Skeletal muscle satellite cell (primary cell): ENCODE results near the gene NLRP14.
A peak's percentile ranks its signal among the peaks of the same experiment; 100 is the strongest.

Experiments used
- H3K27me3 ChIP-seq: 2 replicates; pipeline ENCODE4 v1.7.0; 2013; ENCODE audit warnings: low read length; ENCODE audit not compliant: control insufficient read depth, insufficient read depth
- H3K36me3 ChIP-seq: 2 replicates; pipeline ENCODE4 v1.7.0; 2013; ENCODE audit warnings: mild to moderate bottlenecking, control low read depth, low read length; ENCODE audit not compliant: insufficient read depth
- H3K4me1 ChIP-seq: 2 replicates; pipeline ENCODE4 v1.7.0; 2013; ENCODE audit warnings: low read length; ENCODE audit not compliant: control insufficient read depth, insufficient read depth
- H3K4me2 ChIP-seq: 2 replicates; pipeline ENCODE4 v1.7.0; 2013; ENCODE audit warnings: mild to moderate bottlenecking, low read length
- H3K4me3 ChIP-seq: 2 replicates; pipeline ENCODE4 v1.7.0; 2013; ENCODE audit warnings: low read length
- H3K9ac ChIP-seq: 2 replicates; pipeline ENCODE4 v1.7.0; 2013; ENCODE audit warnings: mild to moderate bottlenecking, low read depth, low read length, moderate library complexity
- H3K9me3 ChIP-seq: replicated peaks from 2 replicates; pipeline ENCODE4 v1.7.0; 2013; ENCODE audit warnings: mild to moderate bottlenecking, control low read depth, low read length

The NLRP14 gene

DNA sequence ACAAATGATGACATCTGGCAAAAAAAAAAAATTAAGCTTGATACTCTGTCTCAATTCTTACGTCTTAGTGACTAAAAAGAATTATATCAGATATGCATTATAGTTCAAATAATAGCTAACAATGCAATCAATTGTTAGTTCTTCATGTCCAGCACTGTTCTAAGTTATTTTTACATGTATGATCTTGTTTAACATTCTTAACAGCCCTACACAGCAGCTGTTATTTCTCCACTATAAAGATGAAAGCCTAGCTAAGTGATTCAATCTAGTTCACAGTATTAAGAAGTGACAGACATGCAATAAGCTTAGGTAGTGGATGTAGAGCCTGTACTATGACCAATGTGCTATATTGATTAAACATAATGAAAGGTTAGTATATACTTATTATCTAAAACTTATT, 4.3 kb upstream of the NLRP14 start:
- peaks cover 13% of the 10 kb centered on the region for H3K4me1 ChIP-seq
- H3K4me2 ChIP-seq, result no peak overlapping the region
- H3K9ac ChIP-seq, result no peak overlapping the region
- H3K9me3 ChIP-seq, result no peaks in the 10 kb centered on the region
- H3K4me3 ChIP-seq, result no peak overlapping the region
- H3K36me3 ChIP-seq, result no peaks in the 10 kb centered on the region
- H3K27me3 ChIP-seq, result no peaks in the 10 kb centered on the region

DNA sequence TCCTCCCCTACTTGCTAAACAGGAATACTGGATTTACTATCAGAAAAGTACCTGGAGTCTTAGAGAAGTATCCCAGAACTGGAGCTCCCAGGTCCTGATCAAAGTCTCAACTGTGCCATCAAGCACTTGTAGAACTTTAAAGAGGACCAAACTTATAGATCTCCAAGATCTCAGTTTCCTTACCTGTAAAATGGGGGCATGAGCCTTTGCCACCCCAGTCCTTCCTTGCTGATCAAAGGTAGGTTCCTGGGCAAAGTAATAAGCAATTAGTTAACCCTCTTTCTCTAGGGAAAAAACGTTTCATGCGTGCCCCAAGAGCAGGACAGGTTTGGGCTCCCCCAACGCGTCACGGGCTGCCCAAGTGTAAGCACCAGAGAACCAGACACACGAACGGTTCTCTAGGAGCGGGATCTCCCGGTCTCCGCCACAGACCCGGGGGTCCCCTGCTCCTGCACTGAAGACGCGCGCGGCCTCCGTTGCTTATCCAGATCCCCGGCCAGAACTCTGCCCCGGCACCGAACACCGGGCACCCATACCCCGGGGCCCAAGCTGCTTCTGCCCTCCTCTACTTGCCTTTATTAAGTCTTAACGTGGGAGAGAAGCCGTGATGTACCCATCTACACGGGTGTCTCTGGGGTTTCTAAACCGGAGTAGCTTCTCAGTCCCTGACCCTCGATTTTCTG, 638 bp upstream of the NLRP14 start:
- H3K4me3 ChIP-seq, result peak overlapping the region; percentile 88
- H3K27me3 ChIP-seq, result peaks cover 8% of the 10 kb centered on the region
- no peaks in the 10 kb centered on the region for H3K9me3 ChIP-seq
- H3K4me1 ChIP-seq, result peaks cover 14% of the 10 kb centered on the region
- H3K36me3 ChIP-seq, result no peaks in the 10 kb centered on the region
- H3K9ac ChIP-seq, result peak overlapping the region; percentile 76
- H3K4me2 ChIP-seq, result peak overlapping the region; percentile 96

GRCh38 chr11:7021318-7021717, 1.0 kb downstream of the NLRP14 start:
- Histone ChIP-seq H3K4me2 (no peak overlapping the region), H3K36me3 (no peaks in the 10 kb centered on the region), H3K9ac (no peak overlapping the region), H3K9me3 (no peaks in the 10 kb centered on the region), H3K4me1 (peaks cover 14% of the 10 kb centered on the region), H3K27me3 (peaks cover 8% of the 10 kb centered on the region), H3K4me3 (no peak overlapping the region)

DNA sequence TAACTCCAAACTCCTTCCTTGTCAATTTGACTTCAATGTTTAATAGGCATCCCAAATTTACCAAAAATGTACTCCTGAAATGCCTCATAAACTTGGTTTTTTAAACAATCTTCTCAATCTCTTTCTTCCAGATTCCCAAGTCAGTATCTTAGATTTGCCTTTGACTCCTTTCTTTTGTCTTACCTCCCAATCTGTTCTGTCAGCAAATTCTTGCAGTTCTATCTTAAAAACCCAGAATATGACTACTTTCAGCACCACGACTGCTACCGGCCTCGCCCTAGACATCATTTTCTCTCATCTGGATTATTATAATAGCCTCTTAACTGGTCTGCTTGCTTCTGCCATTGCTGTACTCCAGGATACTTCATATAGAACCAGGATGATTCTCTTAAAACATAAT, 7.9 kb downstream of the NLRP14 start:
- Histone ChIP-seq H3K27me3 (peaks cover 42% of the 10 kb centered on the region), H3K4me1 (no peaks in the 10 kb centered on the region), H3K4me3 (no peak overlapping the region), H3K36me3 (no peaks in the 10 kb centered on the region), H3K4me2 (no peak overlapping the region), H3K9me3 (no peaks in the 10 kb centered on the region), H3K9ac (no peak overlapping the region)

- Histone ChIP-seq H3K9ac (no peak overlapping the region), H3K4me3 (no peak overlapping the region), H3K4me2 (no peak overlapping the region), H3K36me3 (no peaks in the 10 kb centered on the region), H3K4me1 (no peaks in the 10 kb centered on the region), H3K9me3 (no peaks in the 10 kb centered on the region), H3K27me3 (peaks cover 34% of the 10 kb centered on the region)
Observed at GRCh38 chr11:7030836-7031235, 10.6 kb downstream of the NLRP14 start.

DNA sequence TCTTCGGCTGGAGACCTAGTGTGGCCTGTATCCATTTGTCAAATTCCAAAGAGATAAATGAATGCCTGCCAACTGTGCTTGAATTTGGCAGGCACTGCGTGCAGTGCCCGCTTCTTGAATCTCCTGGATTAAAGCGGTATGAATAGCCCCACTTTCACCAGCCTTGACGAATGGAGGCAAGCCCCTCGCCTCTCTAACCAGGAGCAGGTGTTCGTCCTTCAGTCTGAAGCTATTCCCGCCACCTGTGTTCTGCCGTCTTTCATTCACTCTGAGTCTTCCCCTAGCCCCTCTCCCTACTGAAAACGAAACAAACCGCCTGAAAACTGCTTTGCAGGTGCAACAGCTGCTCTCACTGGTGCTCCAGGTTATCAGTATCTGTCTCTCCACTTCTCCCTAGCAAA, 11.2 kb downstream of the NLRP14 start:
- Histone ChIP-seq H3K4me3 (no peak overlapping the region), H3K9me3 (no peaks in the 10 kb centered on the region), H3K27me3 (peaks cover 34% of the 10 kb centered on the region), H3K9ac (no peak overlapping the region), H3K4me1 (no peaks in the 10 kb centered on the region), H3K4me2 (no peak overlapping the region), H3K36me3 (no peaks in the 10 kb centered on the region)

GRCh38 chr11:7032692-7033091, 12.4 kb downstream of the NLRP14 start:
- no peaks in the 10 kb centered on the region for H3K36me3 ChIP-seq
- H3K4me3 ChIP-seq, result no peak overlapping the region
- no peaks in the 10 kb centered on the region for H3K4me1 ChIP-seq
- no peak overlapping the region for H3K9ac ChIP-seq
- no peaks in the 10 kb centered on the region for H3K9me3 ChIP-seq
- peaks cover 34% of the 10 kb centered on the region for H3K27me3 ChIP-seq
- no peak overlapping the region for H3K4me2 ChIP-seq

DNA sequence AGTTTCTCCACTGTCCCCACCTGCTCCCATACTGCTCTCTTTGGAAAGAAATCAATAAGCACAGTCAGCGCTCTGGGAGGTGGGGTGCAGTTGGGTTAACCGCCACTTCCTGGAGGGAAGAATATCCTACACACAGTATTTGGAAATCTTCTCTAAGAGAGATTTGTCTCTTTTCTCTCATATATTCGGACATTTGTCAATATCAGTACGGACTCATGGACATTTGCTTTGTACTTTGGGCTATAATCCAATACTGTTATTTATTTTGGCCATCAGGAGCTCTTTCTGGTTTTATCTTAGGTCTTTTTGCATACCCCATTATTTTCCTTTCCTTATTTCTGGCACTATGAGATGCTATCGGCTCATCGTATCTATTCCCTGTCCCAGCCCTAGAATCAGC, 13.7 kb downstream of the NLRP14 start:
- H3K36me3 ChIP-seq, result no peaks in the 10 kb centered on the region
- H3K4me2 ChIP-seq, result no peak overlapping the region
- H3K4me1 ChIP-seq, result no peaks in the 10 kb centered on the region
- H3K9ac ChIP-seq, result no peak overlapping the region
- no peak overlapping the region for H3K4me3 ChIP-seq
- no peaks in the 10 kb centered on the region for H3K9me3 ChIP-seq
- H3K27me3 ChIP-seq, result peaks cover 27% of the 10 kb centered on the region

DNA sequence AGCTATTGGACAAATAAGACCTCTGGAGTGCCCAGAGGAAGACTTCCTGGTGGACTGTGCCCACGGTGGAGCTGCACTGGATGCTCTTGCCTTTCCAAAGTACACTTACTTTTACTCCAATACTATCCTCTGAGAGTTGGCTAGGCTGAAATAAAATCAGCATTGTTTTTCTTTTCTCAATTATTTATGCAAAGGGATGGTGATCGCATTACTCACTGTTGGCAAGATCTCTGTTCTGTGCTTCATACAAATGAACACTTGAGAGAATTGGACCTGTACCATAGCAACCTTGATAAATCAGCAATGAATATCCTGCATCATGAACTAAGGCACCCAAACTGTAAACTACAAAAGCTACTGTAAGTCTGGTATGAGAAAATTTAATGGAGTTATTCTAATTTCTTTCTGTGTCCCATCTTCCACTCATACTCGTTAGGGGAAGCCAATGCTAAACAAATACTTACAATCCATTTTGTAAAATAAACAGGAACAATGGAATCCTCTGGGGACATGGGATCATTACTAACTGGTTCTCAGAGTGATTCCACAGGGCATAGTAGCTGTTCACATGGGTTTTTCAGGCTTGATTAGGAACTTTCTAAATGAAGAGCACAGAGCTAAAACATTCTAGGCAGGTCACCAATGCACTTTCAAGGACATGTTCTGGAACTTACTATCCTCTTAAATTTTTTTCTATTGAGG, 26.3 kb downstream of the NLRP14 start:
- Histone ChIP-seq H3K4me3 (no peak overlapping the region), H3K9ac (no peak overlapping the region), H3K9me3 (no peaks in the 10 kb centered on the region), H3K27me3 (peaks cover 6% of the 10 kb centered on the region), H3K36me3 (no peaks in the 10 kb centered on the region), H3K4me1 (peaks cover 4% of the 10 kb centered on the region), H3K4me2 (no peak overlapping the region)

DNA sequence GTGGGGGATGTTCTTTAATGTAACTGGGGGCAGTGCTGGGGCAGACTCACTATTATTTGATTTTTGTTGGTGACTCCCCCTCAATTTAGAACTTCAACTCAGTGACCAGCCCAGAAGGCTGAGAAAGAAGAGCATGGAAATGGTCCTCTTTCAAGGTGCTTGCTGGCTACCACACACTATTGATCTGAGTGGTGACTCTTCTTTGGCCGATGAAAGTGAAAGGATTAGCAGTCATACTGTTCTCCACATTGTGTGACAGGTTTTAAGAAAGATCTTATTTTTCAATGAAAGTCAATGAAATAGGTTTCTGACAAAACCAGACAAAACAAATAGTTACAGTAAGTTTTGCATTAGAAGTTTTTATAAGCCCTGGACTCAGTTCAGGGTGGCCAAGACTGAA, 29.9 kb downstream of the NLRP14 start:
- Histone ChIP-seq H3K36me3 (no peaks in the 10 kb centered on the region), H3K9ac (no peak overlapping the region), H3K4me1 (peaks cover 4% of the 10 kb centered on the region), H3K4me2 (no peak overlapping the region), H3K9me3 (no peaks in the 10 kb centered on the region), H3K4me3 (no peak overlapping the region), H3K27me3 (peaks cover 6% of the 10 kb centered on the region)

DNA sequence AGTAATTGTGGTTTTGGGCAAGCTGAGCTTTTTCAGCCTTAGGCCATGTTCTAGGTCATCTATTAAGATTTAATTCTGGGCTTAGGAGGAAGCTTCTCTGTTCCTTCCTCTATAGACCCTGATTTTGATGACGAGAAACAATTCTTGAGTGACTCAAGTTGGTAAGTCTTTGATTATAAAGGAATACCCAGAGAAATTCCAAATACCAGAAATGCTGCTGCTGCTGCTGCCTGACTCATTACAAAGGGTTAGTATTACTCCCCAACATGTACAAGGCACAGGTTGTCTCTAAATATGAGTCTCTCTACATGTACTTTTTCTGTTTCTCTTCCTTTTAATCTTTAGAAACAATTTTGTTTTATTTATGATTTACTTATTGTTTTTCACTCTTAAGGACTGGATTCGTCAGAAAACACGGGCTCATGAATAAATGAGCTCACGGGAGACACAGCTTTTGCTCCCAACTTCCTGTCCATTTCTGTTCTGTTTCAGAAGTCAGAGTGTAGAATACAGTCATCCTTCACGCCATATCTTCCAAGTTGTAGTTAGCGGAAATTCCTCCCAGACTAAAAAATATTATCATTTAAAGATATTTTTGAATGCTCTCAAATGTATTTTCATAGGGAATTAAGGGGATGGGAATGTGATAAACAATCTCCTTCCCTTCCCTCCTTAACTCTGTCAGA, 36.7 kb downstream of the NLRP14 start:
- Histone ChIP-seq H3K4me1 (no peaks in the 10 kb centered on the region), H3K27me3 (no peaks in the 10 kb centered on the region), H3K36me3 (no peaks in the 10 kb centered on the region), H3K4me2 (no peak overlapping the region), H3K4me3 (no peak overlapping the region), H3K9me3 (no peaks in the 10 kb centered on the region), H3K9ac (no peak overlapping the region)
